ENCODE data around the gene PPFIBP1.
"Not testable (repeated sequence)": the region's sequence is repeated elsewhere in the genome, so short reads cannot be mapped to it uniquely, and the experiment has no call there.

GRCh38 chr12:27734321-27734720 is 210.3 kb downstream of the PPFIBP1 start:
- not testable (repeated sequence) for TF ChIP-seq CTCF (IDR thresholded peaks at IDR 0.05); REST (IDR thresholded peaks at IDR 0.05; ENCODE audit: insufficient read depth in 1 of 2, low read depth in 2 of 2, low read length in 1 of 2); TCF7L2 (IDR thresholded peaks at IDR 0.05; ENCODE audit: low read depth, low read length)
